ENCODE measurements around the gene DESI2.

DESI2 gene

GRCh38 chr1:244757091-244757939 is 104.4 kb downstream of the DESI2 start:
- H3K4me3 ChIP-seq (ENCODE audit: low read depth, low read length): no peak overlapping the region
- H3K36me3 ChIP-seq (ENCODE audit: control insufficient read depth in 2 of 2, insufficient read depth in 1 of 2, low read length in 2 of 2): no peaks in the 10 kb centered on the region
- H3K27ac ChIP-seq (ENCODE audit: extremely low read depth, low read depth, low read length): no peak overlapping the region
- peaks cover 15% of the 10 kb centered on the region for H3K4me1 ChIP-seq (ENCODE audit: control insufficient read depth, insufficient read depth, low read length)
- no peak for TF ChIP-seq ZNF239 (tag by site-specific recombination; IDR thresholded peaks at IDR 0.05)
- no peak for TF ChIP-seq ZNF211 (tag by site-specific recombination; IDR thresholded peaks at IDR 0.05; ENCODE audit: low read depth)
- TF ChIP-seq ZNF398 (tag by site-specific recombination; IDR thresholded peaks at IDR 0.05): no peak
- no peak for TF ChIP-seq ZNF416 (tag by site-specific recombination; IDR thresholded peaks at IDR 0.05)
- TF ChIP-seq ZNF677 (tag by site-specific recombination; IDR thresholded peaks at IDR 0.05): no peak
- no peak for TF ChIP-seq ZNF704 (tag by site-specific recombination; IDR thresholded peaks at IDR 0.05)
- TF ChIP-seq KLF9 (tag by site-specific recombination; IDR thresholded peaks at IDR 0.05; ENCODE audit: low read depth): no peak
- no peak for TF ChIP-seq BCL11B (tag by site-specific recombination; IDR thresholded peaks at IDR 0.05; ENCODE audit: low read depth)
- no peak for TF ChIP-seq ZNF785 (tag by site-specific recombination; IDR thresholded peaks at IDR 0.05)
- no peak for TF ChIP-seq ZNF341 (tag by site-specific recombination; IDR thresholded peaks at IDR 0.05; ENCODE audit: low read depth)
- no peak for TF ChIP-seq ZBTB26 (tag by site-specific recombination; optimal IDR thresholded peaks at IDR 0.05)
- no peak for TF ChIP-seq ZSCAN30 (tag by site-specific recombination; IDR thresholded peaks at IDR 0.05)
- no peak for TF ChIP-seq PRDM4 (tag by site-specific recombination; IDR thresholded peaks at IDR 0.05)
- TF ChIP-seq SP2 (tag by site-specific recombination; IDR thresholded peaks at IDR 0.05): no peak
- ChIA-PET CTCF (interaction anchor here (0.9 to 1.7 kb wide), 4 partner anchors 14 to 153 kb away, joined by 3 to 4 read pairs (median 4); no protein-coding TSS in a partner anchor), POLR2A (no interaction called here)
- no peaks in the 10 kb centered on the region for H3K9me3 ChIP-seq (ENCODE audit: control insufficient read depth, insufficient read depth, low read depth, low read length)

Data from HEK293 (cell line).